ENCODE results near the gene STRN.

DNA sequence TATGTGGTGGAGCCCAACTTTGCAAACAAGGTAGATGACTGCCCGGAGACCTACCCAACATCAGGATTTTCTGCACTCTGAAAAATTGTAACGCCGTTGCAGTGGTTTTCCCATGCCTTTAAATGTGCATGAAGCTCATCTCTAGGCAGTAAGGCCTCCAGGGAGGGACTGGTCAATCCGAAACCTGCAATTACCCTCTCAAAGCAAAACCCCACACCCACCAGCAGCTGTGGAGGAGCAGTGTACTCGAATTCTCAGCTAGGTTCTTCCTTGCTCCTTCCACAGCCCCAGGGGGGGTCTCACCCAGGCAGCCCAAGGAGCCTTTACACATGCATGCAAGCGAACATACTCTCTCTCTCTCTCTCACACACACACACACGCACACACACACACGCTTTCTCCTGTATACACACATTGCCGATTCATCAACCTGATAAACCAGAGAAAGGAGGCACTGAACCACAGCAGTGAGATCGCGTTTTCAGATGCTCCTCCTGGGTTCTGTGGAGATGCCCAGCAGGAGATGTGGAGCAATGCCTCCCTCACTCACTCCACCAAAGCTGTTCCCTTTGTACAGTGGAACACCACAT, 160.6 kb downstream of the STRN start:
- no peak for TF ChIP-seq CTCF (IDR thresholded peaks at IDR 0.05)
- no peak for TF ChIP-seq POLR2A (IDR thresholded peaks at IDR 0.05)
- no peak for TF ChIP-seq EP300 (IDR thresholded peaks at IDR 0.05)
